Lower leg skin (tissue), 3 donors: ENCODE measurements around the gene KIF26B.

Source experiments
- POLR2A ChIP-seq, 2 donors: fragments of 450-650 bp; IDR thresholded peaks; one replicate each; pipeline ENCODE4 v1.6.1; 2016 to 2017; ENCODE audit warnings: antibody characterized with exemption in 2 of 2, mild to moderate bottlenecking in 1 of 2, moderate library complexity in 1 of 2
- TF ChIP-seq, protein P1 (sequence below), 3 donors: fragments of 450-650 bp; IDR thresholded peaks; one replicate each; pipeline ENCODE4 v1.5.1; 2016; ENCODE audit warnings: antibody characterized with exemption in 3 of 3, mild to moderate bottlenecking in 3 of 3, moderate library complexity in 2 of 3

DNA sequence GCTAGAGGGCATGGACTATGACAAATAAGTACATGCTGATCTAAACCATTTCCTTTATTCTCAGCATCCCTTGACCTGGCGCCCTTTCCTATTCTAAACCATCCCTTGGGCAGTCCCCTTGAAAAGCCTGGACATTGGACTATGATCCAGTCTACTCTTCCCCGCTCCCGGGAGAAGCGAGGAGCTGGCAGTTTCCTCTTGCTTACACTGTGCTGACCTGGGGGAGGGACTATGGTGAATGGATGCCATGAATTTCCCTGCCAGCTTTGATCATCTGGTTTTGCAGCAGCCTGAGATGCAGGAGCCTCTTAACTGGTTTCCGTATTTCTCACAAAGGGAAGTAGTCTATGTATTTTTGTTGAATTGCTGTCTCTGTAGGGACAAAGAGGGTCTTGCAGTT lies 121.7 kb downstream of the KIF26B start:
- TF ChIP-seq POLR2A (IDR thresholded peaks at IDR 0.05) = no peak
- TF ChIP-seq, protein P1, sequence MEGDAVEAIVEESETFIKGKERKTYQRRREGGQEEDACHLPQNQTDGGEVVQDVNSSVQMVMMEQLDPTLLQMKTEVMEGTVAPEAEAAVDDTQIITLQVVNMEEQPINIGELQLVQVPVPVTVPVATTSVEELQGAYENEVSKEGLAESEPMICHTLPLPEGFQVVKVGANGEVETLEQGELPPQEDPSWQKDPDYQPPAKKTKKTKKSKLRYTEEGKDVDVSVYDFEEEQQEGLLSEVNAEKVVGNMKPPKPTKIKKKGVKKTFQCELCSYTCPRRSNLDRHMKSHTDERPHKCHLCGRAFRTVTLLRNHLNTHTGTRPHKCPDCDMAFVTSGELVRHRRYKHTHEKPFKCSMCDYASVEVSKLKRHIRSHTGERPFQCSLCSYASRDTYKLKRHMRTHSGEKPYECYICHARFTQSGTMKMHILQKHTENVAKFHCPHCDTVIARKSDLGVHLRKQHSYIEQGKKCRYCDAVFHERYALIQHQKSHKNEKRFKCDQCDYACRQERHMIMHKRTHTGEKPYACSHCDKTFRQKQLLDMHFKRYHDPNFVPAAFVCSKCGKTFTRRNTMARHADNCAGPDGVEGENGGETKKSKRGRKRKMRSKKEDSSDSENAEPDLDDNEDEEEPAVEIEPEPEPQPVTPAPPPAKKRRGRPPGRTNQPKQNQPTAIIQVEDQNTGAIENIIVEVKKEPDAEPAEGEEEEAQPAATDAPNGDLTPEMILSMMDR (IDR thresholded peaks at IDR 0.05) = no peak
